ENCODE measurements around the gene SLC26A4.

The SLC26A4 gene

DNA sequence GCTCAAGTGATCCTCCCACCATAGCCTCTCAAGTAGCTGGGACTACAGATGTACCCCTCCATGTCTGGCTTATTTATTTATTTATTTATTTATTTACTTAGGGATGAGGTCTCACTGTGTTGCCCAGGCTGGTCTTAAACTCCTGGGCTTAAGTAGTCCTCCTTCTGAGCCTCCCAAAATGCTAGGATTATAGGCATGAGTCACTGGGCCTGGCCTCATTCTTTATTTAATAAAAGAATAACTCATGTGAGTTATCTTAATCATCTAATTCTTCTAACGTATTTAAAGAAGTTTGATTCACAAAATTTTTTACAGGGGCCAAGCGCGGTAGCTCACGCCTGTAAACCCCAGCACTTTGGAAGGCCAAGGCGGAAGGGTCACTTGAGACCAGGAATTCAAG lies 8.0 kb upstream of the SLC26A4 start:
- DNase-seq (ENCODE audit: low read depth), result no peak
- no peak overlapping the region for H3K4me3 ChIP-seq (ENCODE audit: low read depth, low read length)
- TF ChIP-seq, protein P1, sequence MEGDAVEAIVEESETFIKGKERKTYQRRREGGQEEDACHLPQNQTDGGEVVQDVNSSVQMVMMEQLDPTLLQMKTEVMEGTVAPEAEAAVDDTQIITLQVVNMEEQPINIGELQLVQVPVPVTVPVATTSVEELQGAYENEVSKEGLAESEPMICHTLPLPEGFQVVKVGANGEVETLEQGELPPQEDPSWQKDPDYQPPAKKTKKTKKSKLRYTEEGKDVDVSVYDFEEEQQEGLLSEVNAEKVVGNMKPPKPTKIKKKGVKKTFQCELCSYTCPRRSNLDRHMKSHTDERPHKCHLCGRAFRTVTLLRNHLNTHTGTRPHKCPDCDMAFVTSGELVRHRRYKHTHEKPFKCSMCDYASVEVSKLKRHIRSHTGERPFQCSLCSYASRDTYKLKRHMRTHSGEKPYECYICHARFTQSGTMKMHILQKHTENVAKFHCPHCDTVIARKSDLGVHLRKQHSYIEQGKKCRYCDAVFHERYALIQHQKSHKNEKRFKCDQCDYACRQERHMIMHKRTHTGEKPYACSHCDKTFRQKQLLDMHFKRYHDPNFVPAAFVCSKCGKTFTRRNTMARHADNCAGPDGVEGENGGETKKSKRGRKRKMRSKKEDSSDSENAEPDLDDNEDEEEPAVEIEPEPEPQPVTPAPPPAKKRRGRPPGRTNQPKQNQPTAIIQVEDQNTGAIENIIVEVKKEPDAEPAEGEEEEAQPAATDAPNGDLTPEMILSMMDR (IDR thresholded peaks at IDR 0.05; ENCODE audit: control insufficient read depth, extremely low read depth, insufficient read depth), result no peak

DNA sequence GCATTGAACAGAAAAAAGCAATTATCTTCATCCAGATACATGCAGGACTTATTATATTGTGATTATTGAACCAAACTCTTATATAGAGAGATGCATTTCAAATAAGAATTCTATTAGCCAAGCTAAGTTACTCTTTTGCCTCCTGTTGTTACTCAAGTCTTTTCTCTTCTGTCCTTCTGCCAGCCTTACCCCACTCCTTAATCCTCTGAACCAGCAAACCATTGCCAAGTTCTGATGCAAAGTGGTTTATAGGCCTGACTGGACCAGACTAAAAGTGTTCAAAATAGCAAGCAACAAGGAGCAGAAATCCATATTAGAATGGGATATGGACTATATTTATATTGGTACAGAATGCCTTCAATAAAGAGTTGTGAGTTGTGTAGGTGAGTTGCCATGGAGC lies 2.2 kb upstream of the SLC26A4 start:
- no peak overlapping the region for H3K4me3 ChIP-seq (ENCODE audit: low read depth, low read length)
- no peak for DNase-seq (ENCODE audit: low read depth)
- TF ChIP-seq, protein P1 (IDR thresholded peaks at IDR 0.05; ENCODE audit: control insufficient read depth, extremely low read depth, insufficient read depth), result no peak

DNA sequence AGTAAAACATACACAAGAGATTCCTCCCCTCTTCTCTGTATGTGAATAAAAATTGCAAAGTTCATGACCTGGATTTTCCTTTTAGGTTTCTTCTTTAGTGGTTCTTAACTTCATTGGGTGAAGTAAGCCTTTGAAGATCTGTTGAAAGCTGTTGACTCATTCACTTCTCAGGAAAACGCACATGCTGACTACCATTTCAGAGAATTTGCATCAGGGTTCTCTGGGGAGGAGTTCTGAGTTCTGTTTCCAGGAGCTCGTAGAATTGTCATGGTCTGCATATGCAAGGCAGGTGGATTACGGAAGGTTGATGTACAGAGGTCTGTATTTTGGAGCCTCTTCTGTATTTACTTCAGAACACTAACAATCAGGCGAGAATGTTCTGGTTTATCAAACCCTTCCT lies 962 bp upstream of the SLC26A4 start:
- TF ChIP-seq, protein P1 (IDR thresholded peaks at IDR 0.05; ENCODE audit: control insufficient read depth, extremely low read depth, insufficient read depth), result no peak
- no peak for DNase-seq (ENCODE audit: low read depth)
- H3K4me3 ChIP-seq (ENCODE audit: low read depth, low read length), result no peak overlapping the region

DNA sequence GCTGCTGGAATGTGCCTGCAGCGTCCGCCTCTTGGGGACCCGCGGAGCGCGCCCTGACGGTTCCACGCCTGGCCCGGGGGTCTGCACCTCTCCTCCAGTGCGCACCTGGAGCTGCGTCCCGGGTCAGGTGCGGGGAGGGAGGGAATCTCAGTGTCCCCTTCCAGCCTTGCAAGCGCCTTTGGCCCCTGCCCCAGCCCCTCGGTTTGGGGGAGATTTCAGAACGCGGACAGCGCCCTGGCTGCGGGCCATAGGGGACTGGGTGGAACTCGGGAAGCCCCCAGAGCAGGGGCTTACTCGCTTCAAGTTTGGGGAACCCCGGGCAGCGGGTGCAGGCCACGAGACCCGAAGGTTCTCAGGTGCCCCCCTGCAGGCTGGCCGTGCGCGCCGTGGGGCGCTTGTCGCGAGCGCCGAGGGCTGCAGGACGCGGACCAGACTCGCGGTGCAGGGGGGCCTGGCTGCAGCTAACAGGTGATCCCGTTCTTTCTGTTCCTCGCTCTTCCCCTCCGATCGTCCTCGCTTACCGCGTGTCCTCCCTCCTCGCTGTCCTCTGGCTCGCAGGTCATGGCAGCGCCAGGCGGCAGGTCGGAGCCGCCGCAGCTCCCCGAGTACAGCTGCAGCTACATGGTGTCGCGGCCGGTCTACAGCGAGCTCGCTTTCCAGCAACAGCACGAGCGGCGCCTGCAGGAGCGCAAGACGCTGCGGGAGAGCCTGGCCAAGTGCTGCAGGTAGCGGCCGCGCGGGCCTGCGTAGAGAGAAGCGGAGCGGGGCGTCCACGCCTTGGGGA lies 645 bp downstream of the SLC26A4 start:
- TF ChIP-seq, protein P1 (IDR thresholded peaks at IDR 0.05; ENCODE audit: control insufficient read depth, extremely low read depth, insufficient read depth), result peak; percentile 61
- DNase-seq (ENCODE audit: low read depth), result peak; percentile 59
- H3K4me3 ChIP-seq (ENCODE audit: low read depth, low read length), result peak overlapping the region; percentile 55

DNA sequence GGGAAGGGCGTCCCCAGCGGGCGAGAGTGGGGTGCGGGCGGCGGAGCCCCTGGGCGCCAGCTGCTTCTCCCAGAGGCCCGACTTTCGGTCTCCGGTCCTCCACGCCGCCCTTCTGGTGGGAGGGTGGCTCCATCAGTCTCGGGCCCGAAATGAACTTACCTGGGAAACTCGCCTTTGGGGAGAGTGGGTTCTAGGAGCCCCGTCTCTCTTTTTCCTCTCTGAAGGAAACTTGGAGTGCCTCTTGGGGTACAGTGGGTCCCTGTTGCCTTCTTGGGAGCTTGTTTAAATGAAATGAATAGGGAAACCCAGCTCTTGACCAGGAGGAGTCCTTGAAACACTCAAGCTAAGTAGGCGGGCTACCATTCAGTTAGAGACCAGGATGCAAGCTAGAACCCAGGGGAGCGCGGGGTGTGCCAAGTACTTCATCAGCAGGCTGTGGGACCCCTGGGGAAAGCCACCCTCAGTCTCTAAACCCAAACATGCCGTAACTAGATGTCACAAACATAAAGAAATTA lies 1.3 kb downstream of the SLC26A4 start:
- TF ChIP-seq, protein P1 (IDR thresholded peaks at IDR 0.05; ENCODE audit: control insufficient read depth, extremely low read depth, insufficient read depth), result no peak
- no peak for DNase-seq (ENCODE audit: low read depth)
- H3K4me3 ChIP-seq (ENCODE audit: low read depth, low read length), result peak overlapping the region; percentile 55

DNA sequence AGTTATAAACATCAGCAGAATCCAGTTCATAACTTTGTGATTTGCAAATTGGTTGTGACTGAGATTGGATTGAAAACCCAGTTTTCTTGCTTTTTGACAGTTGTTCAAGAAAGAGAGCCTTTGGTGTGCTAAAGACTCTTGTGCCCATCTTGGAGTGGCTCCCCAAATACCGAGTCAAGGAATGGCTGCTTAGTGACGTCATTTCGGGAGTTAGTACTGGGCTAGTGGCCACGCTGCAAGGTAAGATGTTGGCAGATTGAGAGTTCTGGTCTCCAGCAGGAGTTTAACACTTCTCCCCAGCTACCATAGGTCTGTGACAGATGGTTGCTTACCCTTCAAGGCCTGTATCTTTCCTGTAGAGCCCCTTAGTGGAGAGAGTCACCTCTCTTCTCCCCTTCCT lies 2.6 kb downstream of the SLC26A4 start:
- H3K4me3 ChIP-seq (ENCODE audit: low read depth, low read length), result no peak overlapping the region
- DNase-seq (ENCODE audit: low read depth), result no peak
- TF ChIP-seq, protein P1 (IDR thresholded peaks at IDR 0.05; ENCODE audit: control insufficient read depth, extremely low read depth, insufficient read depth), result no peak

DNA sequence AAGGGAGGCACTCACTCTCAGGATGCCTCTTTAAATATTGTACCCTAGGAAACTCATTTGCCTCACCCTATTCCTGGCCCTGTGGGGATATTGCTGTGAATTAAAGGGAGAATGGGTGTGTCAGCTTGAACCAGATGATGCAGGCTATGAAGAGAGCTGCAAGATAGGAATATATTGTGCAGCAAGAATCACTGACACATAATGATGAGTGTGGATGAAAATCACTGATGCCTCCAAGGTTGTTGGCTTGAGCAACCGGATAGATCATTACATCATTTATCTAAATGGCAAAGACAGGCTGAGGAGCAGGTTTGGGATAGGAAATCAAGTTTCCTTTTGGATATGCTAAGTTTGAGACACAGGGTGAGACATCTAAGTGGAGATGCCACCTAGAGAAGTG lies 6.2 kb downstream of the SLC26A4 start:
- no peak for DNase-seq (ENCODE audit: low read depth)
- H3K4me3 ChIP-seq (ENCODE audit: low read depth, low read length), result no peak overlapping the region
- TF ChIP-seq, protein P1 (IDR thresholded peaks at IDR 0.05; ENCODE audit: control insufficient read depth, extremely low read depth, insufficient read depth), result no peak
